T follicular helper cell (primary cell): ENCODE measurements around the gene ZSWIM3.

Experiments
- DNase-seq: peaks from one replicate; pipeline ENCODE4 v3.0.0-alpha.2; 2020; ENCODE audit warnings: low read depth

Gene ZSWIM3

DNA sequence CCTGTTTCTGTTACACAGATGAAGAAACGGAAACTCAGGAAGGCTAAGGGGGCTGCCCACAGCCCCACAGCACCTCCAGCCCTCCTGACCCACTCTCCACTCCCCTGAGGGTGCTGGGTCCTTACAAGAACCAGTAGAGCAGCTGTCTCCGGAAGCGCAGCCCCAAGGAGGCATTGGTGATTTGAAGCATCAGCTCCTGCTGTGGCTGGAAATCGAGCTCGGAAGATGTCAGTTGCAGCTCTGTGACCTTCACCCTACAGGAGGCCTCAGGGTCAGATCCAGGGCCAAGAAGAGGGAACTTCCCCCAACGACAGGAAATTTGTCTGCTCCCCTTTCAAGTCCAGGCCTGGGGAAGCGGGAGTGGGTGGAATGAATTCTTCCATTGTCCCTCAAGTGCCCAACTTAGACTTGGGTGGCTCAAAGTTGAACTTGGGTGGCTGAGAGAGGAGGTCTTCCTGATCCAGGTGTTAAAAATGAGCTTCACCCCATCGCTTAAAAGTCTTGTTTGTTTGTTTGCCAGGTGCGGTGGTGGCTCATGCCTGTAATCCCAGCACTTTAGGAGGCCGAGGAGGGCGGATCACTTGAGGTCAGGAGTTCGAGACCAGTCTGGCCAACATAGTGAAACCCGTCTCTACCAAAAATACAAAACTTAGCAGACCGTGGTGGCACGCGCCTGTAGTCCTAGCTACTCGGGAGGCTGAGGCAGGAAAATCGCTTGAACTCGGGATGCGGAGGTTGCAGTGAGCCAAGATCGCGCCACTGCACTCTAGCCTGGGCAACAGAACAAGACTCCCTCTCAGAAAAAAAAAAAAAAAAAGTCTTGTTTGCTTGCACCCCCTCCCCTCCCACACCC, 52.6 kb downstream of the ZSWIM3 start:
- DNase-seq: no peak

DNA sequence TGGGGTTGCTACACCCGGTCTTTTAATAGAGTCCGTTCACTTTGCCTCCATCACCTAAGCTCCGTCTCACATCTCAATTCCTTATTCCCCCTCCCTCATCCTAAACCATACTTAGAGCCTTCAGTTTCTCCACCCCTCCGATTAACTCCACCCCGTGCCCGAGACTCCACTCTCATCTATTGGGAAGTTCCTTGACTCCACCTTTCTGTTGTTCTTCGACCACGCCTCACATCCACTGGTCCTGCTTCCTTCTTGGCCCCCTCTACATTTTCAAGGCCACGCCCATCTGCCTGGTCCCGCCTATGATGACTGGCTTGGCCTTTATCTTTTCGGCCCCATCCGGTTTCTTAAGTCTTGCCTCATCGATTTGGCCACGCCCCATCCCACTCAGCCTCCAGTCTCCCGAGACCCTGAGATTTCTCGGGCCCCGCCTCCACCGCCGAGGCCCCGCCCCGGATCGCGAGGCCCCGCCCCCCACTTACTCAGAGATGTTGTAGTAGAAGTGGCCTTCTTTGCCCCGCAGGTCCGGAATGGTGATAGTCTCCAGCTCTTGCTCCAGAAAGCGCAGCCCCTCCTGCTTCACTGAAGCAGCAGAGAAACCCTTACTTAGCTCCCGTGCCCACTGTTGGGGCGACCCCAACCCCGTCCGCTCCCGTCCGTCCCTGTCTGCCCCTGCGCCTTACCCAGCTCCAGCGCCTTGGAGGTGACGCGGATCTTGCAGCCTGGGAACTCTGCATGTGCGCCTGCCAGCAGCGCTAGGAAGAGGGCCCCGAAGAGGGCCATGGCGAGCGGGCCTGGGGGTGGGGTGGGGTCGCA, 53.5 kb downstream of the ZSWIM3 start:
- peak; percentile 69 for DNase-seq

DNA sequence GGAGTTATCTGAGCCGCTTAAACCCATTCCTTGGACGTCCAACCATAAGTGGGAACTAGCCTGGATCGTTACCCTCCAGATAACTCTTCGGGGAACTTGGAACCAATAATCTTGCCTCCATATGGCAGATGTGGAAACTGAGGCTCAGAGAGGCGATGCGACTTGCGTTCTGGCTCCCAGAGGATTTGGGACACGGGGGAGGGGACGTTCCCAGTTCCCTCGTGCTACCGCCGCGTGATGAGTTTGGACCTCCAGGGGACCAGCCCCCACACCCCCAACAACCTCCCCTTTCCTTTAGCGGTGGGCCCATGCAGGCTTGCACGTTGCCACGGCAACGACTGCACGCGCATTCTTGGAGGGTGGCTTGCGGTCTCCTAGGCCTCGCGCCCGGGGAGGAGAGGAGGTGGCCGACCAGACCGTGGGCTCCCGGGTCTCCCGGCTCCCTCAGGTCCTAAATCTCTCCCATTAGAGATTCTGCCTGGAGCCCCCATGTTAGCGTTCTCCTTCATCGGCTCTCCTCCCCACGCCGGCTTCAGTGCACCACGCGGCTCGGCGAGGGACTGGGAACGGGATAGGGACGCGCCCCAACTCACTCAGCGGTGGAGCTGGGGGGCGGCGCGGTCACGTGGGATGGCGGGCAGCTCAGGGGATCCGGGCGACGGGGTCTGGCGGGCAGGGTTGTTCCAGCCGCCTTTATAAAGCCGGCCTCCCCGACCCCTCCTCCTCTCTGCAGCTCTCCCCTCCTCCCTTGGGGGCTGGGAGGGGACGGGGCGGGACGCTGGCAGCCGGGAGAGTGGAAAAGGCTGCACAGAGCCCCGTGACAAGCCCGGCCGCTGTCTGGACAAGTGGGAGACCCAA, 54.3 kb downstream of the ZSWIM3 start, which contains the start of gene PLTP:
Gene PLTP, minus strand, starts transcription at position 670 of the 858 bp plus-strand sequence. CDS start 703 bp downstream, outside the sequence.
- DNase-seq: no peak

DNA sequence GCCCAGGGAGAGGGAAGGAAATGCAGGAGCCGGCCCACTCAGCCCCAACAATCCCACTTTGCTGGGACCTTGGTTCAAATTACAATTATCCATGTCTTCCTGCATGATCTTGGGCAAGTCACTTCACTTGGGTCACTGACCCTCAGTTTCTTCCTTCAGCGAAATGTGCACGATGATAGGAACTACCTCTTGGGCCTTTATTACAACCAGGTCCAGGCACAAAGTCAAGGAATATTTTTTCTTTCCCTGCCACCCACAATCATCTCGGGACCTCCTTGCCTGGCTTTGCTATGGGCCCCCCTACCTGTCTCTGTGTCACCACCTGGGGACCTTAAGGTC, 54.9 kb downstream of the ZSWIM3 start:
- no peak for DNase-seq

DNA sequence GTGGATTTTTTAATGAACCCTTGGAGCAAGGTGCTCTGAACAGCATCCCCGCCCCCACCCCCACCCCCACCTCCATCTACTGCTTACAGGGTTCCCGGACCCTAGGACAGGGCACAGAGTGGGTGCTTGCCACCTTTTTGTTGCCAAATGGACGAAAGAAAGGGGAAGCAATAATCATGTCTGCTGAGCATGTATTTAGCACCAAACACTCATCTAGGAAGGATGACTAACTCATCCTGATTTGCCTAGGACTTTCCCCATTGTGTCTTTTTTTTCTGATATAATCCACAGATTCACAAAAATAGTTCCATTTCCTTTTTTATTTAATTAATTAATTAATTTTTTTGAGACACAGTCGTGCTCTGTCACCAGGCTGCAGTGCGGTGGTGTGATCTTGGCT, 55.7 kb downstream of the ZSWIM3 start:
- no peak for DNase-seq

DNA sequence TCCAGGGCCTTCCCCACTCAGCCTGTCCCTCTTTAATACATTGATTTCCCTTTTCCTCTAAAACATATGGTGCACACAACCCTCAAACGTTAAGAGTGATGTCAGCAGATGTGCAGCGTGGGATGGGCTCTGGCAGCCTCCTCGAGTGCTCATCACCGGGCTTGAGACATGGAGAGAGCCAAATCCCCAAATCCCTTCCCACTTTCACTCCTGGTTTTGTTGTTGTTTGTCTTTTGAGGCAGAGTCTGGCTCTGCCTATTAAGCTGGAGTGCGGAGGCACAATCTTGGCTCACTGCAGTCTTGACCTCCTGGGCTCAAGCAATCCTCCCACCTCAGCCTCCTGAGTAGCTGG, 60.4 kb downstream of the ZSWIM3 start:
- no peak for DNase-seq

DNA sequence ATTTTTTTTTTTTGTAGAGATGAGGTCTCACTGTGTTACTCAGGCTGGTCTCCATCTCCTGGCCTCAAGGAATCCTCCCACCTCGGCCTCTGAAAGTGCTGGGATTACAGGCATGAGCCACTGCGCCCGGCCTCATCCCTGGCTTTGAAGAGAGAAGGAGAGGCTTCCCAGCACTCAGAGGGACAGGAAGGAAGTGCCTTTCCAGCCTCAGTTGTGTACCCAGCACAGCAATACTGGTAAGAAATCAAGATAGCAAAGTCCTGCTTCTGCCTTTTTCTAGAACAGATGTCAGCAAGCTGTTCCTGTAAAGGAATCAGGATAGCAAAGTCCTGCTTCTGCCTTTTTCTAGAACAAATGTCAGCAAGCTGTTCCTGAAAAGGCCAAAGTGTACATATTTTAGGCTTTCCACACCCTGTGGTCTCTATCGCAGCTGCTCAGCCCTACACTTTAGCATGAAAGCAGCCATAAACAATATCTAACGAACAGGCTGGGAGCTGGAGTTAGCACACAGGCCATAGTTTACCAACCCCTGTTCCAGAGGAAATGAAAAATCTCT, 60.8 kb downstream of the ZSWIM3 start:
- no peak for DNase-seq

DNA sequence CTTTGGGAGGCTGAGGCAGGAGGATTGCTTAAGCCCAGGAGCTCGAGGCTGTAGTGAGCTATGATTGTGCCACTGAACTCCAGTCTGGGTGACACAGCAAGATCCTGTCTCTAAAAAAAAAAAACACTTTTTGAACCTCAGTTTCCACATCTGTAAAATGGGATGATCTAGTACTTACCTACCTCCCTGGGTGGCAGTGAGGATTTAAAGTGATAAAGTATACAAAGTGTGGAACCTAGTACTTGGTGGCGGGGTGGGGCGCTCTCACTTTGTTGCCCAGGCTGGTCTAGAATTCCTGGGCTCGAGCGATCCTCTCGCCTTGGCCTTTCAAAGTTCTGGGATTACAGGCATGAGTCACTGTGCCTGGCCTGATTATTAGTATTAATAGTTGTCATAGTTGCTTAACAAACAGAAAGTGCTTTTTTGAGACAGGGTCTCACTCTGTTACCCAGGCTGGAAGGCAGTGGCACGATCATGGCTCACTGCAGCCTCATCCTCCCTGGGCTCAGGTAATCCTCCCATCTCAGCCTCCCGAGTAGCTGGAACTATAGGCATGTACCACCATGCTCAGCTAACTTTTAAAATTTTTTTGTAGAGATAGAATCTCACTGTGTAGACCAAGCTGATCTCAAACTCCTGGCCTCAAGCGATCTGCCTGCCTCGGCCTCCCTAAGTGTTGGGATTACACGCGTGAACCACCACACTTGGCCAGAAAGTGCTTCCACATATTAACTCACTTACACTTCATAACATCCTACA, 61.5 kb downstream of the ZSWIM3 start:
- DNase-seq: no peak

DNA sequence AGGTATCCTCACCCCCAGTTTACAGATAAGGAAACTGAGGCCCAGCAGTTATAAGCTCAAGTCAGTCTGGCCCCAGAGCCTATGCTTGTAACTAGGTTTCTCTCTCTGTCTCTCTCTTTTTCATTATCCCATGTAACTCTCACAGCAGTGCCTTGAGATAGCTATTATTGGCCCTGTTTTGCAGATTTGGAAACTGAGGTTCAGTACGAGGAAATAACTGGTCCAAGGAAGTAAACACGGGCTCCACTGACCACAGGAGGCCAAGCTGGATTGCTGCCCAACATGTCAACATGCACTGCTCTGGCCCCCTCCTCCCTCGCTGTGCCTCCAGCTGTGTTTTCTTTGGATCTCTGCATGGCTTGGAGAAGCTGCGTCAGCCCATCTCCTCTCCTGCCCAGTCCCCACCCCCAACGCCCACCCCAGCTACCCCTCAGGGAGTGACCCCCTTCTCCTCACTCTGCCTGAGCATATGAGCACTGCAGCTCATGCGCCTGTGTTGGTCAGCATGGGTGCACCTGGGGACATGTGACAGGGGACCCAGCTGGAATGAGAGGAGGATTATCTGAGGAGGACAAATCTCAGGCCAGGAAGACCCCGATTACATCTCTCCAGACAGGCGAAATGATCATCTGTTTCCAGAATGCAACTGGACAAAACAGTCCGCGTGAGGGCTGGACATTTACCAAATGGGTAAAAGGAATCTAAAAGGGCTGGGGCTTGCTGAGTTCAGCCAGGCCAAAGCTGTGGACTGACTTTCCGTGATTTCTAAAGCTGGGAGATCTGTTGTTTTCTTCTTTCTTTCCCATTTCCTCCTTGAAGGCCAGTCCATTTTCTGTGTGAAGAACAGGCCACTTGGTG, 62.4 kb downstream of the ZSWIM3 start:
- DNase-seq: no peak

DNA sequence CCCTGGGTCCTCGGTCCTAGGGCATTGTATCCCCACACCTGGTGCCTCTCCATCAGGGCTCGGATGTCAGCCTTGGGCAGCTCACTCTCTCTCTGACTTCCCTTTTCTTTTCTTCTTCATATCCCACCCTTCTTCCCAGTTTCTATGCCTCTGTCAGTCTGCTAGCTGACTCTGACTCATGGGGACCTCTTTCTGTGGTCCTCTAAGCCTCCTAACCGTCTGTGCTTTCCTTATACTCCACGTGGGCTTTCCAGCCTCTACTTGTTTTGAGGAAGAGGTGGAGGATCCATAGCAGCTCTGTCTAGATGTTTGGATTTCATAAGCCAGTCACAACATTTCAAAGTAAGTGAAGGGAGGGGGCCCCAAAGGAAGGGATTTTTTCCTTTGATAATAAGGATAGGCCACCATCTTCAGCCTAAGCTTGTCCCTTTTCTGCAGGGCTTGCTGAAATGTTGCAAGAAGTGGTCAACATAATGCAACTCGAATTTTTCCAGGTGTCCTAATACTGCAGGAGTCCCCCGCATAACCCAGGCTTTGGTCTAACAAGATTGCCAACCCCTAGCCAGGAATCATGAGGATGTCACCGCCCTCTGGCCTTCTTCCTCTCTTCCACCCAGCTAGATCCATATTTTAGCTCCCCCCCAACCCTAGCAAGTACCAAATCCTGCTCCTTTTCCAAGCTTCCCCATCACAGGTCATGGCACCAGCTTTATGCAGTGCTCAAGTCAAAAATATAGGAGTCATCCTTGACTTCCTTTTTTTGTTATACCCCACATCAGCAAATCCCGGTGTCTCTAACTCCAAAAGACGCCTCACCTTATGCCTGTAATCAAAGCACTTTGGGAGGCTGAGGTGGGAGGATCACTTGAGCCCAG, 63.3 kb downstream of the ZSWIM3 start:
- no peak for DNase-seq

DNA sequence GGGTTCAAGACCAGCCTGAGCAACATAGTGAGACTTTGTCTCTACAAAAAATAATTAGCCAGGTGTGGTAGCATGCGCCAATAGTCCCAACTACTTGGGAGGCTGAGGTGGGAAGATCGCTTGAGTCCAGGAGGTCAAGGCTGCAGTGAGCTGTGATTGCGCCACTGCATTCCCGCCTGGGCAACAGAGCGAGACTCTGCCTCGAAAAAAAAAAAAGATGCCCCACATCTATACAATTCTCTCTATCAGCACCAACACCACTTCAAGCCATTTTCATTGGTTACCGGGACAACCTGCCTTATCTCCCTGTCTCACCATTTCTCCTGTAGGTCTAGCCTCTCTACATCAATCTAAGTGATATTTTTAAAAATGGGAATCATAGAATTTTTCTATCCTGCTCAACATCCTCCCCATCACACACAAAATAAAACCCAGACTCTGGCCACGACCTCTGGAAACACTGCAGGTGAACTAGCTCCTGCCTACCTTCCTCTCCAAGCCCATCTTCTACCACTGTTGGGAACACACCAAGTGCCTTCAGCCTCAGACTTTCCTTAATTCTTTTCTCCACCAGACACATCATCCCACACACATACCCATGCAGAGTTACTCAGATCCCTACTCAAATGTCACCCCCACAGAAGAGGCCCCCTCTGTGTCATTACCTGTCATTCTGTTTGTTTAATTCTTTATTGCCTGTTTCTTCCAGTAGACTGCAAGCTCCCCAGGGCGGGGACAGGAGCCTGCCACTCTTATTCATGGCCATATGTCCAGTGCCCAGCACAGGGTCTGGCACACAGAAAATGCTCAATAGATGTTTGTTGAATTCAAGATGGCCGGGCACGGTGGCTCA, 64.1 kb downstream of the ZSWIM3 start:
- no peak for DNase-seq

DNA sequence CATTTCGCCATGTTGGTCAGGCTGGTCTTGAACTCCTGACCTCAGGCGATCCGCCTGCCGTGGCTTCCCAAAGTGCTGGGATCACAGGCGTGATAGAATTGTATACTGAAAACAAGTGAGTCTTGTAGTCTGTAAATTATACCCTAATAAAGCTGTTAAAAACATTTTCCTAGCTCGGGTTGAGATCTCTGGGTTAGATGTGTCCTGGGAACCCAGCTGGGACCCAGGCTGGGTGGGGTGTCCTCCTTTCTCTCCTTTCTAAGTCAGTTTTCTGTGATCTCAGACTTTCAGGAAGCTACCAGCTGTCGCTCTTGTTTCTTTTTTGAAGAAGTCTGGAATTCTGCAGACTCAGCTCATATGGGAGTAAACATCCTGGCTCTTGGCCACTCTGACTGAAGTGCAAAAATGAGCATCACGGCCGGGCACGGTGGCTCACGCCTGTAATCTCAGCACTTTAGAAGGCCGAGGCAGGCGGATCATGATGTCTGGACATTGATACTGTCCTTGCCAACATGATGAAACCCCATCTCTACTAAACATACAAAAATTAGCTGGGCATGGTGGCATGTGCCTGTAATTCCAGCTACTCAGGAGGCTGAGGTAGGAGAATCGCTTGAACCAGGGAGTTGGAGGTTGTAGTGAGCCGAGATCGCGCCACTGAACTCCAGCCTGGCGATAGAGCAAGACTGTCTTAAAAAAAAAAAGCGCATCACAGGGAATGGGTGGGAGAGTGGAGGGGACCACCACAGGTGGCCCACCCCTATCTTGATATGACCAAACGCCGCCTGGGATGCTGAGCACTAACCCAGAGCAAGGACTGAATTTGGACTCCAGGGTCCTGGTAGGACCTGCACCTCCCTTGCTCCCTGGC, 67.2 kb downstream of the ZSWIM3 start:
- DNase-seq: no peak

DNA sequence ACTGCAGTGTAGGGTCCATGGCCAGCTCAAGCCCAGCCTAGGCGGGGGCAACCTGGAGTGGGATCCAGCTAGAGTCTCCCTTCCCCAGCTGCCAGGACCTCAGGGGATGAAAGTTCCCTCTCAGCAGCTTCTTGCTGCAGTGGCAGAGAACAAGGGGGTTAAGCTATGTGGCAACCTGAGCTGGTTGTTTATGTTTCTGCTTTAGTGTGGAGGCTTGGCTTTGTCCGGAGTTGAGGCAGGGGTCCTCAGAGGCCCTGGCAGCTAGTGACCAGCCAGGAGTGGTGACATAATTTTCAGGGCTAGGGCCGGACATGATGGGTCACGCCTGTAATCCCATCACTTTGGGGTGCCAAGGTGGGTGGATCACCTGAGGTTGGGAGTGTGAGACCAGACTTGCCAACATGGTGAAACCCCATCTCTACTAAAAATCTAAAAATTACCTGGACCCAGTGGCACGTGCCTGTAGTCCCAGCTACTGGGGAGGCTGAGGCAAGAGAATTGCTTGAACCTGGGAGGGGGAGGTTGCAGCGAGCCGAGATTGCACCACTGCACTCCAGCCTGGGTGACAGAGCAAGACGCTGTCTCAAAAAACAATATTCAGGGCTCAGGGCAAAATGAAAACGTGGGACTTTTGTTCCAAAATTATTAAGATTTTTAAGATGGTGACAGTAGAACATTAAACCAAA, 68.5 kb downstream of the ZSWIM3 start:
- no peak for DNase-seq

DNA sequence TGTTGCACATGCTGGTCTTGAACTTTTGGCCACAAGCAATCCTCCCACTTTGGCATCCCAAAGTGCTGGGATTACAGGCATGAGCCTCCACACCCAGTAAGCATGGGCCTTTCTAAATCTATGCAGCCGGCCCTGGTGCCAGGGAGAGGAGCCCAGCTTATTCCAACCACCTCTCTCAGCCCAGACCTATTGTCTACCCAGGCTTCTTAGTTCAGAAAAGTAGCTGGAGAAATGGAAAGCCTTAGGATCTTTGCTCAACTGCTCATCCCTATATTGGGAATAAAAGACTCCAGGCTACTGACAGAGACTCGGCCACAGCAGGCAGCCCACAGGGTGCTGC, 69.3 kb downstream of the ZSWIM3 start:
- no peak for DNase-seq

DNA sequence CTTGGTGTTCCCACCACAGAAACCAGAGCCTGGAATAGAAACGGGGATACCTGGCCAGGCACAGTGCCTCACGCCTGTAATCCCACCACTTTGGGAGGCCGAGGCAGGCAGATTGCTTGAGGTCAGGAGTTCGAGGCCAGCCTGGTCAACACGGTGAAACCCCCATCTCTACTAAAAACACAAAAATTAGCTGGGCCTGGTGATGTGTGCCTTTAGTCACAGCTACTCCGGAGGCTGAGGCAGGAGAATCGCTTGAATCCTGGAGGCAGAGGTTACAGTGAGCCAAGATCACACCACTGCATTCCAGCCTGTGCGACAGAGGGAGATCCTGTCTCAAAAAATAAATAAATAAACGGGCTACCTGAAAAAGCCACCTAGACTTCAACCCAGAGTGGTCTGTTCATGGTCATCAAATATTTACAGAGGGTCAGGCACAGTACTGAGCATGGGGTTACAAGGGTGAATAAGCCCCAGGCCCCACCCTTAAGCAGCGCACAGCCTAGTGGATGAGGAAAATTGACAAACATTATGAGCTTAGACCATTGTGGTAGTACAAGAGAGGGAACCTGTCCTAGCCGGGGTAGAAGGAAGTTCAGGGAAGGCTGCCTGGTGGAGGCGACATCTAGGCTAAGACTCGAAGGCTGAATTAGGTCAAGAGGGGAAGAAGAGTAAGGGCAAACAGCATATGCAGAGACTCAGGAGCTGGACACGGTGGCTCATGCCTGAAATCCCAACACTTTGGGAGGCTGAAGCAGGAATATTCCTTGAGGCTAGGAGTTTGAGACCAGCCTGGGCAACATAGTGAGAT, 69.9 kb downstream of the ZSWIM3 start:
- DNase-seq: no peak
